ENCODE measurements around the gene SLC35A4.
"Not testable (repeated sequence)": the region's sequence is repeated elsewhere in the genome, so short reads cannot be mapped to it uniquely, and the experiment has no call there.

Gene SLC35A4

GRCh38 chr5:140591747-140592372 is 27.2 kb downstream of the SLC35A4 start:
- no peak for DNase-seq

GRCh38 chr5:140593070-140593469 is 28.4 kb downstream of the SLC35A4 start:
- DNase-seq, result not testable (repeated sequence)

GRCh38 chr5:140594169-140594568 is 29.5 kb downstream of the SLC35A4 start:
- DNase-seq, result no peak

- peak; percentile 3 for DNase-seq
These were observed 31.1 kb downstream of the SLC35A4 start for GRCh38 chr5:140595538-140596300.

GRCh38 chr5:140596321-140596741 is 31.7 kb downstream of the SLC35A4 start:
- no peak for DNase-seq

GRCh38 chr5:140598836-140599235 is 34.2 kb downstream of the SLC35A4 start:
- DNase-seq, result no peak

GRCh38 chr5:140600096-140600495 is 35.5 kb downstream of the SLC35A4 start:
- no peak for DNase-seq

- no peak for DNase-seq
These were observed 37.5 kb downstream of the SLC35A4 start for GRCh38 chr5:140602147-140602546.

- DNase-seq, result not testable (repeated sequence)
These were observed 38.7 kb downstream of the SLC35A4 start for GRCh38 chr5:140603446-140603698.

GRCh38 chr5:140603734-140604133 is 39.1 kb downstream of the SLC35A4 start:
- DNase-seq, result no peak

GRCh38 chr5:140605879-140606278 is 41.3 kb downstream of the SLC35A4 start:
- DNase-seq, result no peak

- no peak for DNase-seq
These were observed 42.4 kb downstream of the SLC35A4 start for GRCh38 chr5:140607031-140607430.

- no peak for DNase-seq
These were observed 44.1 kb downstream of the SLC35A4 start for GRCh38 chr5:140608722-140609121.

GRCh38 chr5:140609126-140609525 is 44.5 kb downstream of the SLC35A4 start:
- no peak for DNase-seq

GRCh38 chr5:140611020-140611521 is 46.4 kb downstream of the SLC35A4 start:
- no peak for DNase-seq

Data from DMS79 treated with DMSO at 0.1 percent for 48 hours (cell line).